ENCODE results near the gene PPARG. TPM values are rescaled to one million over a fixed set of nuclear protein-coding genes. Genes with fewer than 3 reads are reported as not detected.
A peak's percentile ranks its signal among the peaks of the same experiment; 100 is the strongest.

PPARG gene
- total RNA-seq, 1 experiment from 2014 or later = not detected

DNA sequence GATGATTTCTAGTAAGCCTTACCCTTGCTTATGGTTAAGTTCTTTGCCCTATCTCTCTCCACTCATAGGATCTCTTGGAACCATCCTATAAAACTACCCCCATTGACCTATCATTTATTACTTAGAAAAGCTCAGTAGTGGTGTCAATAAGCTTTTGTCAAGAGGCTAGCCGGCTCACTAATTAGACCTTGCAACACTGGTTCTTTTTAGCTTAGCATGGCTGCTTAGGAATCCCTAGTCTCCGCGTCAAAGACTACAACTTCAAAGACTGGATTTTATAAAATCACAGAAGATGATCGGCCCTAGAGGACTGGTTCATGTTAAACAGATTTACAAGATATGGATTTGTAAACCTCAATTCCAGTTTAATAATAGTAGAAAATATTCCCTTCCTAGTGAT, 7.6 kb downstream of the PPARG start:
- H3K79me2 ChIP-seq (ENCODE audit: low read length) = no peaks in the 10 kb centered on the region
- DNase-seq = no peak

DNA sequence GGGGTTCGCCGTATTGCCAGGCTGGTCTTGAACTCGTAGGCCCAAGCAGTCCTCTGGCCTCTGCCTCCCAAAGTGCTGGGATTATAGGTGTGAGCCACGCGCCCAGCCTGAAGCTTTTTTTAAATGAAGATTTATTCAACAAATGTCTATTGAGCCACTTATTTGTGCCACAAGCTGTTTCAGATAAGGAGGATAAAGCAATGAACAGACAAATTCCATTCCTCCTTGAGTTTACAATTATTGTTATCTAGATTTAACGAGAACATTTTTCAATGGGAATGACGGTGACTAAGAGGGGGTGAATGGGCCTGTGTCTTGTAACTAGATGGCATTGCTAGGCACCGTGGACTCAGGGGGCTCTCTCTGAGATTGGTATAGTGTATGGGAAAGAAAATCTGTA, 10.2 kb downstream of the PPARG start:
- no peak overlapping the region for H3K9ac ChIP-seq (ENCODE audit: low read length)
- no peak overlapping the region for H3K27ac ChIP-seq (ENCODE audit: low read length)

More for the DNA sequence above, 7.6 kb downstream of the PPARG start:
- H2AFZ ChIP-seq (ENCODE audit: low read length) = no peak overlapping the region
- no peaks in the 10 kb centered on the region for H3K4me1 ChIP-seq (ENCODE audit: low read length)
- H3K9me2 ChIP-seq (replicated peaks; ENCODE audit: insufficient read depth, low read length) = no peaks in the 10 kb centered on the region
- no peaks in the 10 kb centered on the region for H3K9me3 ChIP-seq (ENCODE audit: low read length)
- H3K9ac ChIP-seq (ENCODE audit: low read length) = no peak overlapping the region
- no peaks in the 10 kb centered on the region for H4K20me1 ChIP-seq (ENCODE audit: insufficient read depth, low read depth, low read length)
- H3K4me3 ChIP-seq (ENCODE audit: low read length) = no peak overlapping the region
- no peaks in the 10 kb centered on the region; the same call in 1 of the 2 replicates for H3K27me3 ChIP-seq (ENCODE audit: low read length)
- no peak overlapping the region for H3K27ac ChIP-seq (ENCODE audit: low read length)
- no peaks in the 10 kb centered on the region for H3K36me3 ChIP-seq (ENCODE audit: insufficient read depth, low read length)
- no peak overlapping the region for H3K4me2 ChIP-seq (ENCODE audit: low read depth, low read length, poor library complexity, severe bottlenecking)

DNA sequence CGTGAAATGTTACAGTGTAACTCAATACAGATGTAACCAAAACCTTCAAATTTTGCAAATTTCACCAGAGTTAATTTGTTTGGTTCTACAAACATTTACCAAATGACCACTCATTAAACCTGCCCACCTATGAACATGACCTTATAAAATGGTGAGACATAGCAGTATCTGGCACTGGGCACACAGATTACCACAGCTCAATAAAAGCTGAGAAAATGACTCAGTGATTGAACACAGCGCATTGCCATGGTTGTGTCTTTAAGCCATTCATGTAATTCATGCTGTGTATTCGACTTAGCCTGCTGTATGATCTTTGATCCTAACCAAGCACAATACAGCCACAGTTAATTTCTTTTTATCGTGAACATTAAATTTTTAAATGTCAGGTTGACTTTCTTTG, 11.3 kb downstream of the PPARG start:
- no peak overlapping the region for H2AFZ ChIP-seq (ENCODE audit: low read length)
- H3K9me2 ChIP-seq (replicated peaks; ENCODE audit: insufficient read depth, low read length) = no peaks in the 10 kb centered on the region
- no peaks in the 10 kb centered on the region for H3K9me3 ChIP-seq (ENCODE audit: low read length)
- H3K9ac ChIP-seq (ENCODE audit: low read length) = no peak overlapping the region
- no peak for DNase-seq
- H3K36me3 ChIP-seq (ENCODE audit: insufficient read depth, low read length) = no peaks in the 10 kb centered on the region
- no peak overlapping the region for H3K4me2 ChIP-seq (ENCODE audit: low read depth, low read length, poor library complexity, severe bottlenecking)
- H3K27ac ChIP-seq (ENCODE audit: low read length) = no peak overlapping the region
- no peaks in the 10 kb centered on the region for H3K79me2 ChIP-seq (ENCODE audit: low read length)
- H3K4me1 ChIP-seq (ENCODE audit: low read length) = peaks cover 10% of the 10 kb centered on the region
- H3K4me3 ChIP-seq (ENCODE audit: low read length) = no peak overlapping the region
- no peaks in the 10 kb centered on the region for H3K27me3 ChIP-seq (ENCODE audit: low read length)
- H4K20me1 ChIP-seq (ENCODE audit: insufficient read depth, low read depth, low read length) = no peaks in the 10 kb centered on the region

More for the DNA sequence above, 10.2 kb downstream of the PPARG start:
- Histone ChIP-seq H3K4me1 (ENCODE audit: low read length) (peaks cover 7% of the 10 kb centered on the region), H3K9me3 (ENCODE audit: low read length) (no peaks in the 10 kb centered on the region), H3K4me2 (ENCODE audit: low read depth, low read length, poor library complexity, severe bottlenecking) (no peak overlapping the region), H3K36me3 (ENCODE audit: insufficient read depth, low read length) (no peaks in the 10 kb centered on the region), H3K4me3 (ENCODE audit: low read length) (no peak overlapping the region), H4K20me1 (ENCODE audit: insufficient read depth, low read depth, low read length) (no peaks in the 10 kb centered on the region), H3K27me3 (ENCODE audit: low read length) (no peaks in the 10 kb centered on the region), H3K9me2 (replicated peaks; ENCODE audit: insufficient read depth, low read length) (no peaks in the 10 kb centered on the region), H2AFZ (ENCODE audit: low read length) (no peak overlapping the region), H3K79me2 (ENCODE audit: low read length) (no peaks in the 10 kb centered on the region)
- no peak for DNase-seq

DNA sequence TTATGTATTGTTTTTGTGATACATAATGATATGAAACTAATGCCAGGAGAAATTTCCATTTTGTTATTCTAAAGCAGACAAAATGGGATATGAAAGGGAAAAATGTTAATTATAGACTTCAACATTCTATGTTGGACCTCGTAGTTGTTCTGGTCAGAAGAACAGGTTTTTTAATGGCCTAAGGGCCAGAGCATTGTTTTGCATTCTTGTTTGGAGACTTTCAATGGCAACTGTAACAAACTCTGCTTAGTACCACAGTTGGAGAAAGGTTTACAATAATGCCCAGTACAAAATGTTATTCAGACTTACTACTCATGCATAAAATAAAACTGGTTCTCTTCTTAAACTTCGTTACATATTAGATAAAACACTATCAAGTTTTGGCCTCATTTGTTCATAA, 12.2 kb downstream of the PPARG start:
- Histone ChIP-seq H2AFZ (ENCODE audit: low read length) (no peak overlapping the region), H3K4me2 (ENCODE audit: low read depth, low read length, poor library complexity, severe bottlenecking) (no peak overlapping the region), H3K27ac (ENCODE audit: low read length) (no peak overlapping the region), H3K4me3 (ENCODE audit: low read length) (no peak overlapping the region), H3K9me2 (replicated peaks; ENCODE audit: insufficient read depth, low read length) (no peaks in the 10 kb centered on the region), H3K9me3 (ENCODE audit: low read length) (no peaks in the 10 kb centered on the region), H3K27me3 (ENCODE audit: low read length) (no peaks in the 10 kb centered on the region), H4K20me1 (ENCODE audit: insufficient read depth, low read depth, low read length) (no peaks in the 10 kb centered on the region), H3K79me2 (ENCODE audit: low read length) (no peaks in the 10 kb centered on the region), H3K36me3 (ENCODE audit: insufficient read depth, low read length) (no peaks in the 10 kb centered on the region), H3K9ac (ENCODE audit: low read length) (no peak overlapping the region), H3K4me1 (ENCODE audit: low read length) (peaks cover 10% of the 10 kb centered on the region)
- no peak for DNase-seq

DNA sequence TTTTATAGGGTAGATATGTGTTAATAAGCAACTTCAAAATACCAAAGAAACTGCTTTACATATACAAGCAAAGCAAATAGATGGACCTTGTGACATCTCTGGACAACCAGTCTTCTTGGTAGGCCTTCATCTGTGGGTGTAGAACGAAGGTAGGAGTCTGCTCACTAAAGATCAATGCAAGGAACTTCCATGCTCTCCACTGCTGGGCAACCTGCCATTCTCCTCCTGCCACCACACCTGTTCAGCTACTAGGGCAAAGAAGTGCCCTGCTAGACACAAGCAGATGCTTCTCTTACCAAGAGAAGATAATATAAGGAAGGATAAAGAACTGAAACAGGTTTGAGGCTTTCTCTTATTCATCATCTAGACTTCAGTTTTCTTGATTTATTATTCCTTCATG, 12.6 kb downstream of the PPARG start:
- Histone ChIP-seq H2AFZ (ENCODE audit: low read length) (no peak overlapping the region), H3K4me3 (ENCODE audit: low read length) (no peak overlapping the region), H3K4me1 (ENCODE audit: low read length) (peaks cover 10% of the 10 kb centered on the region), H3K79me2 (ENCODE audit: low read length) (no peaks in the 10 kb centered on the region), H3K27ac (ENCODE audit: low read length) (no peak overlapping the region), H3K9ac (ENCODE audit: low read length) (no peak overlapping the region), H3K36me3 (ENCODE audit: insufficient read depth, low read length) (no peaks in the 10 kb centered on the region), H4K20me1 (ENCODE audit: insufficient read depth, low read depth, low read length) (no peaks in the 10 kb centered on the region), H3K9me3 (ENCODE audit: low read length) (no peaks in the 10 kb centered on the region), H3K27me3 (ENCODE audit: low read length) (no peaks in the 10 kb centered on the region), H3K4me2 (ENCODE audit: low read depth, low read length, poor library complexity, severe bottlenecking) (no peak overlapping the region), H3K9me2 (replicated peaks; ENCODE audit: insufficient read depth, low read length) (no peaks in the 10 kb centered on the region)
- DNase-seq = no peak

DNA sequence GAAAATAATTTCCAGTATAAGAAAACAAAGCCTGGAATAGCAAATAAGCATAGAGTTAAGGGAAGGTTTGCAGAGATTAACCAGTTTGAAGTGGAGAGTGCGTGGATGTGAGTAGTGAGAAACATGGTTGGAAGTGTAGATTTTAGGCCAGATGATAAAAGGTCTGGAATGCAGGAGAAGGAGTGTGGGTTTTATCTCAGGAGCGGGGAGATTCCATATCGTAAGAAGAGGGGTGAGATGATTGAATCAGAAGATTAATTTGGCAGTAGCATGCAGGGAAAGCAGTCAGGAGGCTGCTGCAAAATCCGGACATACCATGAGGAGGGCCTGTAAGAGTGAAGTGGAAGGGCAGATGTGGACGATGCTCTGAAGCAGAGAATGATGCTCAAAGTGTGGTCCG, 13.7 kb downstream of the PPARG start:
- Histone ChIP-seq H3K27ac (ENCODE audit: low read length) (no peak overlapping the region), H3K4me3 (ENCODE audit: low read length) (no peak overlapping the region), H3K9me2 (replicated peaks; ENCODE audit: insufficient read depth, low read length) (no peaks in the 10 kb centered on the region), H3K9ac (ENCODE audit: low read length) (no peak overlapping the region), H3K36me3 (ENCODE audit: insufficient read depth, low read length) (no peaks in the 10 kb centered on the region), H3K9me3 (ENCODE audit: low read length) (no peaks in the 10 kb centered on the region), H4K20me1 (ENCODE audit: insufficient read depth, low read depth, low read length) (no peaks in the 10 kb centered on the region), H2AFZ (ENCODE audit: low read length) (no peak overlapping the region), H3K4me1 (ENCODE audit: low read length) (peaks cover 10% of the 10 kb centered on the region), H3K4me2 (ENCODE audit: low read depth, low read length, poor library complexity, severe bottlenecking) (no peak overlapping the region), H3K79me2 (ENCODE audit: low read length) (no peaks in the 10 kb centered on the region), H3K27me3 (ENCODE audit: low read length) (no peaks in the 10 kb centered on the region)
- DNase-seq = no peak

DNA sequence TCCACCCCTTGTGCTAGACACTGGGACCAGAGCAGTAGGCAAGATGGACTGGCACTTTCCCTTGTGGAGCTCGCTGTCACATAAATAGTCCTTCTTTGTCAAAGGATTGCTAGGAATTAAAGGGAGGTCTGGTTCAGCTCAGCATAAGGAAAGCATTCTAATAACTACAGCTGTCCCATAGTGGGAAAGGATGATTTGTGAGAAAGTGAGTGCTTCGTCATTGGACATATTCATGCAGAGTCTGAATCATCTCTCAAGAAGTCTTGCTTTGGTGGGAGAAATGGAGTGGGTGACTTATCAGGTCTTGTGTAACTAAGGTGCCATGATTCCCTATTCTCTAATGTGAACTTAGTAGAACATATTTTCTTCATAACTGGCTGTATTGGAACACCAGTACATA, 14.7 kb downstream of the PPARG start:
- H2AFZ ChIP-seq (ENCODE audit: low read length) = no peak overlapping the region
- H3K4me3 ChIP-seq (ENCODE audit: low read length) = no peak overlapping the region
- H3K27ac ChIP-seq (ENCODE audit: low read length) = no peak overlapping the region
- H3K4me1 ChIP-seq (ENCODE audit: low read length) = peaks cover 10% of the 10 kb centered on the region
- no peaks in the 10 kb centered on the region for H3K79me2 ChIP-seq (ENCODE audit: low read length)
- no peaks in the 10 kb centered on the region for H3K27me3 ChIP-seq (ENCODE audit: low read length)
- no peaks in the 10 kb centered on the region for H3K36me3 ChIP-seq (ENCODE audit: insufficient read depth, low read length)
- H3K9me3 ChIP-seq (ENCODE audit: low read length) = no peaks in the 10 kb centered on the region
- H4K20me1 ChIP-seq (ENCODE audit: insufficient read depth, low read depth, low read length) = no peaks in the 10 kb centered on the region
- H3K9ac ChIP-seq (ENCODE audit: low read length) = no peak overlapping the region
- no peaks in the 10 kb centered on the region for H3K9me2 ChIP-seq (replicated peaks; ENCODE audit: insufficient read depth, low read length)
- peak overlapping the region; percentile 29 for H3K4me2 ChIP-seq (ENCODE audit: low read depth, low read length, poor library complexity, severe bottlenecking)
- no peak for DNase-seq

DNA sequence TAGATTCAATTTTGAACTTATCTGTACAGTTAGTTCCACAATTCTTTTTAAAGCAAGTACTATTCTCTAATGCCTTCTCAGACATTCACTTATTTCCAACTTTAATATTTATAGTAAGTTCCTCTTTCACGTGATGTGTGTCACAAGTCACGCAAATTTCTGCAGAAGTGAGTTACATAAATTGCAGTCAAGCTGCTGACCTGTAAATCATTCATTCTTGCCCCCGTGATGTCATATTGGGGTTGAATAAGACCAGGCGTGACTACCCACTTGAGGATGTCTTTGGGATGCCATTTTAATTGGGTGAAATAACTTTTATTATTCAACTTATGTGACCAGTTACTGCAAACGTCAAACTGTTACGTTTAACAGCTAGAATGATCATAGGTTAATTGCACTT, 15.1 kb downstream of the PPARG start:
- H3K79me2 ChIP-seq (ENCODE audit: low read length) = no peaks in the 10 kb centered on the region
- DNase-seq = peak; percentile 77
- peak overlapping the region; percentile 29 for H3K4me2 ChIP-seq (ENCODE audit: low read depth, low read length, poor library complexity, severe bottlenecking)
- peaks cover 10% of the 10 kb centered on the region for H3K4me1 ChIP-seq (ENCODE audit: low read length)
- H3K27me3 ChIP-seq (ENCODE audit: low read length) = no peaks in the 10 kb centered on the region
- H3K9me2 ChIP-seq (replicated peaks; ENCODE audit: insufficient read depth, low read length) = no peaks in the 10 kb centered on the region
- no peak overlapping the region for H3K4me3 ChIP-seq (ENCODE audit: low read length)
- no peaks in the 10 kb centered on the region for H4K20me1 ChIP-seq (ENCODE audit: insufficient read depth, low read depth, low read length)
- no peaks in the 10 kb centered on the region for H3K36me3 ChIP-seq (ENCODE audit: insufficient read depth, low read length)
- no peak overlapping the region for H3K9ac ChIP-seq (ENCODE audit: low read length)
- no peak overlapping the region for H3K27ac ChIP-seq (ENCODE audit: low read length)
- H2AFZ ChIP-seq (ENCODE audit: low read length) = no peak overlapping the region
- no peaks in the 10 kb centered on the region for H3K9me3 ChIP-seq (ENCODE audit: low read length)

DNA sequence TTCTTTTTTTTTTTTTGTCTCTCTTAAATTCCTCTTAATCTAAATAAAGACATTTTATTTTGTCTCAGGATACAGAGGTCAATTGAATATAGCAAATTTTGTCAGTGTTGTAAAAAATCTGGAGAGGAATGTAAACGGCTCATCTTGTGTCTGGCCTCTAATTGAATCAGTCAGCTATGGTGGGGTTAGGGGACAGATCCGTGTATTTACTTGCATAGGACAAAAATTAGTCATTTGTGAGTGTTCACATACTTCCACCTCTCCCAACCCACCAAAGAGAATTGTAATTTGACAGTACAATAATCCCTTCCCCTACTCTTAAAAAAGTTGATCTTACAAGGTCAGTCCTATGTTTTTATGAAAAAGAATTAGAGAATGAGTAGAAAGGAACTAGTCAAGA, 18.3 kb downstream of the PPARG start:
- H3K9ac ChIP-seq (ENCODE audit: low read length) = no peak overlapping the region
- H3K79me2 ChIP-seq (ENCODE audit: low read length) = no peaks in the 10 kb centered on the region
- 0 out of 2 replicates have a peak, but pooled peaks cover 2% of the 10 kb centered on the region for H3K27me3 ChIP-seq (ENCODE audit: low read length)
- no peaks in the 10 kb centered on the region for H4K20me1 ChIP-seq (ENCODE audit: insufficient read depth, low read depth, low read length)
- DNase-seq = no peak
- peaks cover 10% of the 10 kb centered on the region for H3K4me1 ChIP-seq (ENCODE audit: low read length)
- H3K36me3 ChIP-seq (ENCODE audit: insufficient read depth, low read length) = no peaks in the 10 kb centered on the region
- no peaks in the 10 kb centered on the region for H3K9me3 ChIP-seq (ENCODE audit: low read length)
- H2AFZ ChIP-seq (ENCODE audit: low read length) = no peak overlapping the region
- no peak overlapping the region for H3K27ac ChIP-seq (ENCODE audit: low read length)
- no peaks in the 10 kb centered on the region for H3K9me2 ChIP-seq (replicated peaks; ENCODE audit: insufficient read depth, low read length)
- H3K4me3 ChIP-seq (ENCODE audit: low read length) = no peak overlapping the region
- H3K4me2 ChIP-seq (ENCODE audit: low read depth, low read length, poor library complexity, severe bottlenecking) = no peak overlapping the region
